Measurements from ENCODE around the gene TNS3. TPM values are rescaled to one million over a fixed set of nuclear protein-coding genes. Genes with fewer than 3 reads are reported as not detected.

TNS3 gene
- polyA plus RNA-seq, 2 donors = 2.7 to 3.4 TPM

DNA sequence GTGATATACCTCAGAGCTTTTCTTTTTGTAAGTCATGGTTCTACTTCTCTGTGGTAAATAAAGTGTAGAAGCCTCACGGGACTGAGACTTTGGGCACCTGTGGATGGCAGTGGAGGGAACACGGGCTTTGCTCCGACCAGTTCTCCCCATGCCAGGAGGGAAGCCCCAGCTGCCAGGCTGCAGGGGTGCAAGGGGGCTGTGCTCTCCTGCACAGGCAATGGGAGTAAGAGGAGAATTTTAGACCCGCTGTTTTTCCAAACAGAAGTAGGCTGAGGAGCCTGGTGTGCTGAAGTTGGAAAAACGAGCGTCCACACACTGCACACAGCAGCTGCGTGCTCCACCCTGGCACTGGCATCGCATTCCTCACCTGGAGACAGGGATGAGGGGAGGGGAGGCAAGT lies 282.4 kb downstream of the TNS3 start:
- Histone ChIP-seq H3K27me3 (ENCODE audit: control insufficient read depth in 1 of 2, insufficient read depth in 2 of 2, low read length in 2 of 2) (no peaks in the 10 kb centered on the region), H3K4me3 (ENCODE audit: low read depth in 1 of 2, low read length in 2 of 2) (no peak overlapping the region), H3K27ac (ENCODE audit: low read depth in 2 of 2, low read length in 1 of 2) (no peak overlapping the region), H3K9me3 (ENCODE audit: control insufficient read depth in 2 of 2, insufficient read depth in 1 of 2, low read depth in 1 of 2, low read length in 1 of 2) (no peaks in the 10 kb centered on the region), H3K36me3 (ENCODE audit: control insufficient read depth in 2 of 2, insufficient read depth in 2 of 2, low read length in 1 of 2) (peaks cover 0 to 12% of the 10 kb centered on the region in 2 donors), H3K4me1 (ENCODE audit: control insufficient read depth in 2 of 2, insufficient read depth in 2 of 2, low read length in 1 of 2) (peaks cover 0 to 3% of the 10 kb centered on the region in 2 donors)
- WGBS, 2 donors = 79 to 80% methylated on average over 8 of the region's 8 CpGs

GRCh38 chr7:47298636-47299035 lies 283.3 kb downstream of the TNS3 start:
- WGBS, 2 donors = 65 to 83% methylated on average over 12 of the region's 12 CpGs
- H3K27me3 ChIP-seq (ENCODE audit: control insufficient read depth in 1 of 2, insufficient read depth in 2 of 2, low read length in 2 of 2) = no peaks in the 10 kb centered on the region
- no peak overlapping the region for H3K27ac ChIP-seq (ENCODE audit: low read depth in 2 of 2, low read length in 1 of 2)
- no peaks in the 10 kb centered on the region for H3K9me3 ChIP-seq (ENCODE audit: control insufficient read depth in 2 of 2, insufficient read depth in 1 of 2, low read depth in 1 of 2, low read length in 1 of 2)
- no peak overlapping the region for H3K4me3 ChIP-seq (ENCODE audit: low read depth in 1 of 2, low read length in 2 of 2)
- H3K36me3 ChIP-seq (ENCODE audit: control insufficient read depth in 2 of 2, insufficient read depth in 2 of 2, low read length in 1 of 2) = peaks cover 0 to 10% of the 10 kb centered on the region in 2 donors
- peaks cover 0 to 3% of the 10 kb centered on the region in 2 donors for H3K4me1 ChIP-seq (ENCODE audit: control insufficient read depth in 2 of 2, insufficient read depth in 2 of 2, low read length in 1 of 2)

DNA sequence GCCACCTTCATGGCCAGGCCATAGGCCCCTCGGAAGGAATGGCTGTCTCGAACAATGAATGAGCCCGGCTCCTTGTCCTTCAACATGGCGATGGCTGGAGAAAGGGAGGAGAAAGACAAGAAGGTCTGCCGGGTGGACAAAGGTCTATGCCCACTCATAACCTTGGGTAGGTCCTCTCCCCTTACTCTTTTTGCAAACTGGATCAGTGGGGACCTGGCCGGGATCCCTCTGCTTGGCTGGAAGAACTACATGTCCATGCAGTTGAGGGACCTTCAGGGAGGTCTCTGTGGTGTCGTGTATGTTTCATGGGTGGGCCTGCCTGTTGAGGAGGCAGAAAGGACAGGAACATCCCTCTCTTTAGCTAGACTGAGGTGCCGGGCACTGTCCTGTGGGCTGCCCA lies 284.8 kb downstream of the TNS3 start:
- H3K27me3 ChIP-seq (ENCODE audit: control insufficient read depth in 1 of 2, insufficient read depth in 2 of 2, low read length in 2 of 2) = no peaks in the 10 kb centered on the region
- peaks cover 3 to 5% of the 10 kb centered on the region in 2 donors for H3K4me1 ChIP-seq (ENCODE audit: control insufficient read depth in 2 of 2, insufficient read depth in 2 of 2, low read length in 1 of 2)
- peaks cover 0 to 7% of the 10 kb centered on the region in 2 donors for H3K36me3 ChIP-seq (ENCODE audit: control insufficient read depth in 2 of 2, insufficient read depth in 2 of 2, low read length in 1 of 2)
- H3K27ac ChIP-seq (ENCODE audit: low read depth in 2 of 2, low read length in 1 of 2) = no peak overlapping the region
- H3K4me3 ChIP-seq (ENCODE audit: low read depth in 1 of 2, low read length in 2 of 2) = no peak overlapping the region
- WGBS, 2 donors = 87 to 96% methylated on average over 8 of the region's 8 CpGs
- H3K9me3 ChIP-seq (ENCODE audit: control insufficient read depth in 2 of 2, insufficient read depth in 1 of 2, low read depth in 1 of 2, low read length in 1 of 2) = no peaks in the 10 kb centered on the region

DNA sequence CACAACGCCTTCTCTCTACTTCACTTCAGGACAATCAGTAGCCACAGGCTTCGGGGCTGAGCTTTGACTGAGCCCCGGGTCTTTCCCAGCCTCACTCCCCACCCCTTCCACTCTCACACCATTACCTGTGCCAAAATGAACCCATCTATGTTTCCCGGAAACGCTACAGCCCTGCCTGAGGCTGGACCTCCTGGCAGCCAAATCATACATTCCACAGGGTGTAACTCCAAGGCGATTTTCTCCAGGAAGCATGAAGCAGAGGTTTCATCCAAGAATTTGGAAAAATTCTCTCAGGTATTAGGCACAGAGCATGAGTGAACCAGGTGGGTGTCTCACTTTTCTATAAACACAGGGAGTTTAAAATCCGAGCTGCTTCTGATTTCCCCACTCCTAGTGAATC lies 286.3 kb downstream of the TNS3 start:
- peaks cover 3 to 6% of the 10 kb centered on the region in 2 donors for H3K36me3 ChIP-seq (ENCODE audit: control insufficient read depth in 2 of 2, insufficient read depth in 2 of 2, low read length in 1 of 2)
- no peaks in the 10 kb centered on the region for H3K27me3 ChIP-seq (ENCODE audit: control insufficient read depth in 1 of 2, insufficient read depth in 2 of 2, low read length in 2 of 2)
- H3K4me1 ChIP-seq (ENCODE audit: control insufficient read depth in 2 of 2, insufficient read depth in 2 of 2, low read length in 1 of 2) = peaks cover 3 to 7% of the 10 kb centered on the region in 2 donors
- no peak overlapping the region for H3K27ac ChIP-seq (ENCODE audit: low read depth in 2 of 2, low read length in 1 of 2)
- no peak overlapping the region for H3K4me3 ChIP-seq (ENCODE audit: low read depth in 1 of 2, low read length in 2 of 2)
- WGBS, 2 donors = 59 to 67% methylated on average over 7 of the region's 7 CpGs
- no peaks in the 10 kb centered on the region for H3K9me3 ChIP-seq (ENCODE audit: control insufficient read depth in 2 of 2, insufficient read depth in 1 of 2, low read depth in 1 of 2, low read length in 1 of 2)

DNA sequence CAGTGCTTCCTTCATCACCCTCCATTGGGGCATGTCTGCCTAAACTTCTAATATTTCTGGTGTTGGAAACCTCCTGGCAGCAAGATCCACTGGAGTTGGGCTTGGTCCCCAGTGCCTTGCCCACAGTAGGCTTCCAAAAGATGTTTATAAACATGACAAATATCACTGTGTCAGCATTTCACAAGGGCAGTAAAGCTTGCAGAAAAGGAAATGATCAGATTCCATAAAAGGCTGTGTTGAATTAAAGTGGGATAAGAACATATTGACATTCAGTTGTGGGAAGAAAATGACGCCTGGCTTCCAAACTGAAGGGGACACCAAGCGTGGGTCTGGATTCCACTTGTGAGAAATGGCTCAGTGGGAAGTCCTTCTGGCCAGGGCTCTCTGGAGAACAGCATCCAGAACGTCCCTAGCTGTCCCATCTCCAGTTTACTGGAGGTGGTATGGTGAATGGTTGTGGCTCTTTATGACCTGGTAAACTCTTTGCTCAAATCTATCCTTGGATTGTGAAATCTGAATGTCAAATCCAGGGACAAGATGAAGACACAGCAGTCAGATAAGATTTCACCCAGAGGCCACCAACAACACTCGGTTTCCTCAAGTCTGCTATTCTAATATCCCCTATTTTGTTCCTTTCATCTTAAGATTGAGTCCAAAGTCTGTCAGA lies 287.2 kb downstream of the TNS3 start:
- Histone ChIP-seq H3K36me3 (ENCODE audit: control insufficient read depth in 2 of 2, insufficient read depth in 2 of 2, low read length in 1 of 2) (peaks cover 2 to 3% of the 10 kb centered on the region in 2 donors), H3K9me3 (ENCODE audit: control insufficient read depth in 2 of 2, insufficient read depth in 1 of 2, low read depth in 1 of 2, low read length in 1 of 2) (no peaks in the 10 kb centered on the region), H3K27ac (ENCODE audit: low read depth in 2 of 2, low read length in 1 of 2) (no peak overlapping the region), H3K4me3 (ENCODE audit: low read depth in 1 of 2, low read length in 2 of 2) (no peak overlapping the region), H3K4me1 (ENCODE audit: control insufficient read depth in 2 of 2, insufficient read depth in 2 of 2, low read length in 1 of 2) (peaks cover 3 to 7% of the 10 kb centered on the region in 2 donors), H3K27me3 (ENCODE audit: control insufficient read depth in 1 of 2, insufficient read depth in 2 of 2, low read length in 2 of 2) (no peaks in the 10 kb centered on the region)
- 82 to 85% methylated on average over 4 of the region's 4 CpGs for WGBS, 2 donors

GRCh38 chr7:47293884-47294555 lies 287.9 kb downstream of the TNS3 start:
- no peaks in the 10 kb centered on the region for H3K9me3 ChIP-seq (ENCODE audit: control insufficient read depth in 2 of 2, insufficient read depth in 1 of 2, low read depth in 1 of 2, low read length in 1 of 2)
- WGBS, 2 donors = 72 to 73% methylated on average over 6 of the region's 6 CpGs
- H3K36me3 ChIP-seq (ENCODE audit: control insufficient read depth in 2 of 2, insufficient read depth in 2 of 2, low read length in 1 of 2) = peaks cover 2 to 3% of the 10 kb centered on the region in 2 donors
- peaks cover 0 to 7% of the 10 kb centered on the region in 2 donors for H3K4me1 ChIP-seq (ENCODE audit: control insufficient read depth in 2 of 2, insufficient read depth in 2 of 2, low read length in 1 of 2)
- H3K4me3 ChIP-seq (ENCODE audit: low read depth in 1 of 2, low read length in 2 of 2) = no peak overlapping the region
- no peaks in the 10 kb centered on the region for H3K27me3 ChIP-seq (ENCODE audit: control insufficient read depth in 1 of 2, insufficient read depth in 2 of 2, low read length in 2 of 2)
- no peak overlapping the region for H3K27ac ChIP-seq (ENCODE audit: low read depth in 2 of 2, low read length in 1 of 2)

- Histone ChIP-seq H3K9me3 (ENCODE audit: control insufficient read depth in 2 of 2, insufficient read depth in 1 of 2, low read depth in 1 of 2, low read length in 1 of 2) (no peaks in the 10 kb centered on the region), H3K27ac (ENCODE audit: low read depth in 2 of 2, low read length in 1 of 2) (peak overlapping the region in 1 of 2 donors; percentile 47), H3K4me1 (ENCODE audit: control insufficient read depth in 2 of 2, insufficient read depth in 2 of 2, low read length in 1 of 2) (peaks cover 0 to 7% of the 10 kb centered on the region in 2 donors), H3K27me3 (ENCODE audit: control insufficient read depth in 1 of 2, insufficient read depth in 2 of 2, low read length in 2 of 2) (no peaks in the 10 kb centered on the region), H3K4me3 (ENCODE audit: low read depth in 1 of 2, low read length in 2 of 2) (no peak overlapping the region), H3K36me3 (ENCODE audit: control insufficient read depth in 2 of 2, insufficient read depth in 2 of 2, low read length in 1 of 2) (peaks cover 2 to 3% of the 10 kb centered on the region in 2 donors)
- WGBS, 2 donors = 77 to 81% methylated on average over 4 of the region's 4 CpGs
Measured at GRCh38 chr7:47292832-47293309, 289.0 kb downstream of the TNS3 start.

DNA sequence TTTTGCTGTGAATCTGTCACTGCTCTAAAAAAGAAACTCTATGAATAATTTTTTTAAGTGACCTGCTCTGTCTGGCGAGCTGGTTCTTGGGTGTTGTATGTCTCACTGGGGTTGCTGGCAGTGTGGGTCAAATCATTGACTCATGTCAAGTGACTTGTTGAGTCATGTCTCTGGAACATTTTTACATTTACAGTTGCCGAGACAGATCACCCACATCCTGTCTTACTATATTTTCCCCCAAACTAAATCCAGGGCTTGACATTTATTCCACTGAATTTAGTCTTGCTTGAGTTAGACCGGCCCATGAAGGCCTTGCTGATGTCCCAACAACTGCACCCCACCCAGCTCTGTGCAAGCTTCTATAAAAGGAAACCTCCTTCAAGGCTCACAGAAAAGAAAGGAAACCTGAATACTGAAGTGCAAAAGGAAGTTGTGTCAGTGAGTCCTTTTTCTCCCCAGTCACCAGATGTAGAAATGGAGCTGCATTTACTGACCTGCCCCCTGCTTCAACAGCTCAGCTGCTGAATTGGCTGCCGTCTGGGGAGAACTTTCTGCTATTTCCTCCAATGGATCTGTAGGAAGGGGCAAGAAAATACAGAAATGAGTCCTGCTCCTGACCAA lies 290.3 kb downstream of the TNS3 start:
- Histone ChIP-seq H3K4me3 (ENCODE audit: low read depth in 1 of 2, low read length in 2 of 2) (no peak overlapping the region), H3K27ac (ENCODE audit: low read depth in 2 of 2, low read length in 1 of 2) (peak overlapping the region; percentile 72 to 91), H3K9me3 (ENCODE audit: control insufficient read depth in 2 of 2, insufficient read depth in 1 of 2, low read depth in 1 of 2, low read length in 1 of 2) (no peaks in the 10 kb centered on the region), H3K27me3 (ENCODE audit: control insufficient read depth in 1 of 2, insufficient read depth in 2 of 2, low read length in 2 of 2) (no peaks in the 10 kb centered on the region), H3K4me1 (ENCODE audit: control insufficient read depth in 2 of 2, insufficient read depth in 2 of 2, low read length in 1 of 2) (peaks cover 0 to 7% of the 10 kb centered on the region in 2 donors), H3K36me3 (ENCODE audit: control insufficient read depth in 2 of 2, insufficient read depth in 2 of 2, low read length in 1 of 2) (peaks cover 2 to 3% of the 10 kb centered on the region in 2 donors)
- WGBS, 2 donors = 26 to 40% methylated on average over 4 of the region's 4 CpGs

GRCh38 chr7:47290867-47291266 lies 291.0 kb downstream of the TNS3 start:
- Histone ChIP-seq H3K4me1 (ENCODE audit: control insufficient read depth in 2 of 2, insufficient read depth in 2 of 2, low read length in 1 of 2) (peaks cover 0 to 7% of the 10 kb centered on the region in 2 donors), H3K27me3 (ENCODE audit: control insufficient read depth in 1 of 2, insufficient read depth in 2 of 2, low read length in 2 of 2) (no peaks in the 10 kb centered on the region), H3K36me3 (ENCODE audit: control insufficient read depth in 2 of 2, insufficient read depth in 2 of 2, low read length in 1 of 2) (peaks cover 2 to 3% of the 10 kb centered on the region in 2 donors), H3K27ac (ENCODE audit: low read depth in 2 of 2, low read length in 1 of 2) (peak overlapping the region in 1 of 2 donors; percentile 72), H3K4me3 (ENCODE audit: low read depth in 1 of 2, low read length in 2 of 2) (no peak overlapping the region), H3K9me3 (ENCODE audit: control insufficient read depth in 2 of 2, insufficient read depth in 1 of 2, low read depth in 1 of 2, low read length in 1 of 2) (no peaks in the 10 kb centered on the region)
- whole genome bisulfite sequencing, 2 donors = 70 to 73% methylated on average over 2 of the region's 2 CpGs

All from esophagus (tissue), 2 donors.